ENCODE results near the gene GALNT12.

The GALNT12 gene

GRCh38 chr9:98784831-98785806 lies 22.4 kb upstream of the GALNT12 start:
- H3K4me3 ChIP-seq (ENCODE audit: low read length) = no peak overlapping the region
- no peak overlapping the region for H3K9ac ChIP-seq (ENCODE audit: low read depth, low read length)
- H3K36me3 ChIP-seq (ENCODE audit: insufficient read depth, low read length) = peaks cover 71% of the 10 kb centered on the region
- H3K9me3 ChIP-seq (ENCODE audit: insufficient read depth, low read depth, low read length) = no peaks in the 10 kb centered on the region
- 92% methylated on average over 11 of the region's 11 CpGs for WGBS
- no peaks in the 10 kb centered on the region for H3K4me1 ChIP-seq (ENCODE audit: insufficient read depth, low read length)
- H3K27me3 ChIP-seq (ENCODE audit: insufficient read depth, low read length) = no peaks in the 10 kb centered on the region
- H3K27ac ChIP-seq (ENCODE audit: low read depth, low read length) = no peak overlapping the region

GRCh38 chr9:98786750-98787510 lies 20.5 kb upstream of the GALNT12 start:
- WGBS = 96% methylated on average over 4 of the region's 4 CpGs
- H3K36me3 ChIP-seq (ENCODE audit: insufficient read depth, low read length) = peaks cover 64% of the 10 kb centered on the region
- no peak overlapping the region for H3K9ac ChIP-seq (ENCODE audit: low read depth, low read length)

GRCh38 chr9:98787766-98788335 lies 19.6 kb upstream of the GALNT12 start:
- Histone ChIP-seq H3K36me3 (ENCODE audit: insufficient read depth, low read length) (peaks cover 54% of the 10 kb centered on the region), H3K4me1 (ENCODE audit: insufficient read depth, low read length) (peaks cover 13% of the 10 kb centered on the region), H3K4me3 (ENCODE audit: low read length) (no peak overlapping the region), H3K9ac (ENCODE audit: low read depth, low read length) (no peak overlapping the region), H3K9me3 (ENCODE audit: insufficient read depth, low read depth, low read length) (no peaks in the 10 kb centered on the region), H3K27me3 (ENCODE audit: insufficient read depth, low read length) (no peaks in the 10 kb centered on the region), H3K27ac (ENCODE audit: low read depth, low read length) (no peak overlapping the region)
- WGBS = 98% methylated on average over 12 of the region's 12 CpGs

More at GRCh38 chr9:98786750-98787510, 20.5 kb upstream of the GALNT12 start:
- no peaks in the 10 kb centered on the region for H3K27me3 ChIP-seq (ENCODE audit: insufficient read depth, low read length)
- peaks cover 10% of the 10 kb centered on the region for H3K4me1 ChIP-seq (ENCODE audit: insufficient read depth, low read length)
- H3K27ac ChIP-seq (ENCODE audit: low read depth, low read length) = no peak overlapping the region
- H3K4me3 ChIP-seq (ENCODE audit: low read length) = no peak overlapping the region
- H3K9me3 ChIP-seq (ENCODE audit: insufficient read depth, low read depth, low read length) = no peaks in the 10 kb centered on the region

GRCh38 chr9:98789483-98790133 lies 17.9 kb upstream of the GALNT12 start:
- WGBS = 96% methylated on average over 5 of the region's 5 CpGs

GRCh38 chr9:98790134-98790841 lies 17.2 kb upstream of the GALNT12 start:
- WGBS = 96% methylated on average over 25 of the region's 25 CpGs
- no peak overlapping the region for H3K9ac ChIP-seq (ENCODE audit: low read depth, low read length)

More at GRCh38 chr9:98789483-98790133, 17.9 kb upstream of the GALNT12 start:
- Histone ChIP-seq H3K4me1 (ENCODE audit: insufficient read depth, low read length) (peaks cover 13% of the 10 kb centered on the region), H3K9ac (ENCODE audit: low read depth, low read length) (no peak overlapping the region), H3K27me3 (ENCODE audit: insufficient read depth, low read length) (no peaks in the 10 kb centered on the region), H3K27ac (ENCODE audit: low read depth, low read length) (no peak overlapping the region), H3K9me3 (ENCODE audit: insufficient read depth, low read depth, low read length) (no peaks in the 10 kb centered on the region), H3K4me3 (ENCODE audit: low read length) (no peak overlapping the region), H3K36me3 (ENCODE audit: insufficient read depth, low read length) (peaks cover 39% of the 10 kb centered on the region)

GRCh38 chr9:98790842-98791607 lies 16.4 kb upstream of the GALNT12 start:
- Histone ChIP-seq H3K36me3 (ENCODE audit: insufficient read depth, low read length) (peaks cover 35% of the 10 kb centered on the region), H3K4me1 (ENCODE audit: insufficient read depth, low read length) (peaks cover 13% of the 10 kb centered on the region), H3K4me3 (ENCODE audit: low read length) (no peak overlapping the region), H3K9ac (ENCODE audit: low read depth, low read length) (no peak overlapping the region), H3K27me3 (ENCODE audit: insufficient read depth, low read length) (no peaks in the 10 kb centered on the region), H3K27ac (ENCODE audit: low read depth, low read length) (peak overlapping the region; percentile 37; the same call in 1 of the 2 replicates), H3K9me3 (ENCODE audit: insufficient read depth, low read depth, low read length) (no peaks in the 10 kb centered on the region)
- 67% methylated on average over 10 of the region's 10 CpGs for WGBS

More at GRCh38 chr9:98790134-98790841, 17.2 kb upstream of the GALNT12 start:
- peaks cover 13% of the 10 kb centered on the region for H3K4me1 ChIP-seq (ENCODE audit: insufficient read depth, low read length)
- no peaks in the 10 kb centered on the region for H3K27me3 ChIP-seq (ENCODE audit: insufficient read depth, low read length)
- H3K9me3 ChIP-seq (ENCODE audit: insufficient read depth, low read depth, low read length) = no peaks in the 10 kb centered on the region
- H3K4me3 ChIP-seq (ENCODE audit: low read length) = no peak overlapping the region
- peaks cover 39% of the 10 kb centered on the region for H3K36me3 ChIP-seq (ENCODE audit: insufficient read depth, low read length)
- H3K27ac ChIP-seq (ENCODE audit: low read depth, low read length) = no peak overlapping the region

GRCh38 chr9:98791608-98792490 lies 15.6 kb upstream of the GALNT12 start:
- H3K36me3 ChIP-seq (ENCODE audit: insufficient read depth, low read length) = peaks cover 35% of the 10 kb centered on the region
- peak overlapping the region; percentile 37; the same call in 1 of the 2 replicates for H3K27ac ChIP-seq (ENCODE audit: low read depth, low read length)
- H3K27me3 ChIP-seq (ENCODE audit: insufficient read depth, low read length) = peaks cover 3% of the 10 kb centered on the region; the same call in 1 of the 2 replicates
- H3K4me1 ChIP-seq (ENCODE audit: insufficient read depth, low read length) = peaks cover 13% of the 10 kb centered on the region
- H3K4me3 ChIP-seq (ENCODE audit: low read length) = no peak overlapping the region
- H3K9me3 ChIP-seq (ENCODE audit: insufficient read depth, low read depth, low read length) = no peaks in the 10 kb centered on the region
- H3K9ac ChIP-seq (ENCODE audit: low read depth, low read length) = no peak overlapping the region
- 79% methylated on average over 18 of the region's 18 CpGs for WGBS

GRCh38 chr9:98793031-98793430 lies 14.4 kb upstream of the GALNT12 start:
- peaks cover 13% of the 10 kb centered on the region for H3K4me1 ChIP-seq (ENCODE audit: insufficient read depth, low read length)
- peaks cover 6% of the 10 kb centered on the region; the same call in 1 of the 2 replicates for H3K27me3 ChIP-seq (ENCODE audit: insufficient read depth, low read length)
- WGBS = 94% methylated on average over 2 of the region's 2 CpGs
- peaks cover 27% of the 10 kb centered on the region for H3K36me3 ChIP-seq (ENCODE audit: insufficient read depth, low read length)
- H3K27ac ChIP-seq (ENCODE audit: low read depth, low read length) = no peak overlapping the region
- H3K9me3 ChIP-seq (ENCODE audit: insufficient read depth, low read depth, low read length) = no peaks in the 10 kb centered on the region
- no peak overlapping the region for H3K9ac ChIP-seq (ENCODE audit: low read depth, low read length)
- no peak overlapping the region for H3K4me3 ChIP-seq (ENCODE audit: low read length)

- H3K36me3 ChIP-seq (ENCODE audit: insufficient read depth, low read length) = peaks cover 10% of the 10 kb centered on the region
- H3K9ac ChIP-seq (ENCODE audit: low read depth, low read length) = no peak overlapping the region
- 93% methylated on average over 3 of the region's 3 CpGs for WGBS
- peaks cover 19% of the 10 kb centered on the region for H3K4me1 ChIP-seq (ENCODE audit: insufficient read depth, low read length)
- H3K27ac ChIP-seq (ENCODE audit: low read depth, low read length) = no peak overlapping the region
- peak overlapping the region; percentile 81 for H3K4me3 ChIP-seq (ENCODE audit: low read length)
- peaks cover 5% of the 10 kb centered on the region; the same call in 1 of the 2 replicates for H3K9me3 ChIP-seq (ENCODE audit: insufficient read depth, low read depth, low read length)
- peaks cover 6% of the 10 kb centered on the region; the same call in 1 of the 2 replicates for H3K27me3 ChIP-seq (ENCODE audit: insufficient read depth, low read length)
These were observed 12.7 kb upstream of the GALNT12 start for GRCh38 chr9:98794802-98795201.

Measured in HUES64 (cell line).